HCT116 (cell line): ENCODE results near the gene ANKRD13D. TPM values are rescaled to one million over a fixed set of nuclear protein-coding genes. Genes with fewer than 3 reads are reported as not detected.

Experiments
- ATAC-seq: fragments of 200-7000 bp; cut with Tn5 transposase; 2 replicates; pipeline ENCODE4 v1.9.1; 2020; ENCODE audit warnings: mild to moderate bottlenecking, moderate library complexity
- BruUV-seq: library from RNA; stranded (reverse); fragments of 400-500 nt; replicated peaks from 2 replicates; lab custom pipeline; 2021; lab: Mats Ljungman, UMichigan
- CTCF ChIA-PET: fragments of 300-600 bp; sonication (Branson Sonifier 250); formaldehyde crosslinking; loops from one replicate; lab custom pipeline; 2021; ENCODE audit warnings: antibody characterized with exemption; lab: Charles Lee
- POLR2A ChIA-PET: fragments of 300-600, 350-600 bp; sonication (Branson Sonifier 250); formaldehyde crosslinking; loops from one replicate; lab custom pipeline; 2021; ENCODE audit warnings: antibody characterized with exemption; lab: Charles Lee
- RAD21 ChIA-PET, 2 experiments: fragments of 300-600 bp; sonication (Branson Sonifier 250); formaldehyde crosslinking; loops; one replicate each; lab custom pipeline; 2023; ENCODE audit warnings: low total read pairs in 2 of 2; ENCODE audit not compliant: uncharacterized antibody in 2 of 2, unreplicated experiment in 2 of 2, low non-redundant PET in 1 of 2; lab: Charles Lee
- DNase-seq: peaks from one replicate; pipeline ENCODE4 v3.0.0-alpha.2; 2010; ENCODE audit warnings: low read depth, low spot score
- H2AFZ ChIP-seq: fragments of 200-600 bp; shearing (Covaris generic), sonication (generic); 2 replicates; pipeline ENCODE4 v1.6.1; 2017; ENCODE audit warnings: low read depth, mixed run types, mixed read lengths, antibody characterized with exemption, low read length; ENCODE audit not compliant: poor library complexity, severe bottlenecking
- H3K27ac ChIP-seq: 2 replicates; pipeline ENCODE4 v1.5.1; 2012; ENCODE audit warnings: low read depth, low read length
- H3K27me3 ChIP-seq: fragments of 200-600 bp; sonication (generic); 2 replicates; pipeline ENCODE4 v1.6.1; 2016; ENCODE audit warnings: mixed run types, low read length, mixed read lengths; ENCODE audit not compliant: insufficient read depth
- H3K36me3 ChIP-seq, 2 experiments: fragments of 200-500 bp in 1 of 2; fragments of 200-600 bp in 1 of 2; sonication (Bioruptor generic) in 1 of 2; sonication (generic) in 1 of 2; 2 replicates each; pipeline versions ENCODE4 v1.5.1 to v1.6.1; 2014 to 2016; ENCODE audit warnings: low read length in 2 of 2, inconsistent platforms in 1 of 2, mixed read lengths in 1 of 2, mixed run types in 1 of 2; ENCODE audit not compliant: insufficient read depth in 2 of 2, control insufficient read depth in 1 of 2
- H3K4me1 ChIP-seq, 2 experiments: fragments of 200-600 bp in 1 of 2; sonication (generic) in 1 of 2; 2 replicates each; pipeline versions ENCODE4 v1.5.1 to v1.6.1; 2012 to 2017; ENCODE audit warnings: low read length in 2 of 2, inconsistent platforms in 1 of 2, mild to moderate bottlenecking in 1 of 2, mixed read lengths in 1 of 2, mixed run types in 1 of 2, moderate library complexity in 1 of 2; ENCODE audit not compliant: insufficient read depth in 2 of 2, control insufficient read depth in 1 of 2
- H3K4me2 ChIP-seq: fragments of 200-600 bp; sonication (generic); 2 replicates; pipeline ENCODE4 v1.6.1; 2017; ENCODE audit warnings: mixed run types, low read length, mixed read lengths
- H3K4me3 ChIP-seq, 2 experiments: fragments of 200-600 bp in 1 of 2; sonication (generic) in 1 of 2; replicated peaks in 1 of 2; 2 replicates each; pipeline ENCODE4 v1.5.1; 2011 to 2016; ENCODE audit warnings: low read length in 2 of 2, control low read depth in 1 of 2, low read depth in 1 of 2, mild to moderate bottlenecking in 1 of 2, mixed read lengths in 1 of 2, mixed run types in 1 of 2
- H3K79me2 ChIP-seq: fragments of 200-600 bp; sonication (generic); 2 replicates; pipeline ENCODE4 v1.6.1; 2017; ENCODE audit warnings: mild to moderate bottlenecking, mixed run types, low read length, moderate library complexity, mixed read lengths; ENCODE audit not compliant: insufficient read depth
- H3K9ac ChIP-seq: fragments of 200-600 bp; sonication (generic); 2 replicates; pipeline ENCODE4 v1.6.1; 2016; ENCODE audit warnings: low read length, mixed read lengths
- H3K9me2 ChIP-seq: fragments of 200-600 bp; sonication (generic), shearing (Covaris generic); 2 replicates; pipeline ENCODE4 v1.6.1; 2017; ENCODE audit warnings: mixed run types, mild to moderate bottlenecking, moderate library complexity; ENCODE audit not compliant: insufficient read depth
- H3K9me3 ChIP-seq, 2 experiments: fragments of 200-500 bp in 1 of 2; fragments of 200-600 bp in 1 of 2; sonication (Bioruptor generic) in 1 of 2; sonication (generic) in 1 of 2; 2 replicates each; pipeline ENCODE4 v1.6.1; 2014 to 2017; ENCODE audit warnings: low read length in 2 of 2, mixed read lengths in 2 of 2, inconsistent platforms in 1 of 2, low read depth in 1 of 2, mild to moderate bottlenecking in 1 of 2, mixed run types in 1 of 2, moderate library complexity in 1 of 2; ENCODE audit not compliant: control insufficient read depth in 1 of 2, insufficient read depth in 1 of 2
- H4K20me1 ChIP-seq: fragments of 200-600 bp; sonication (generic), shearing (Covaris generic); 2 replicates; pipeline ENCODE4 v1.6.1; 2017; ENCODE audit warnings: mixed run types, mild to moderate bottlenecking, moderate library complexity; ENCODE audit not compliant: insufficient read depth
- CBX3 ChIP-seq: IDR thresholded peaks from 2 replicates; pipeline ENCODE4 v1.6.1; 2012; ENCODE audit warnings: low read depth
- CEBPB ChIP-seq: IDR thresholded peaks from 2 replicates; pipeline ENCODE4 v1.6.1; 2012; ENCODE audit warnings: low read depth
- CTCF ChIP-seq, 3 experiments: fragments of 200-600 bp in 1 of 3; sonication (generic) in 1 of 3; IDR thresholded peaks in 2 of 3; conservative IDR thresholded peaks in 1 of 3; 2 replicates each; pipeline ENCODE4 v1.5.1; 2012 to 2017; ENCODE audit warnings: low read depth in 2 of 3, low read length in 2 of 3, antibody characterized with exemption in 1 of 3, borderline replicate concordance in 1 of 3, control low read depth in 1 of 3, mild to moderate bottlenecking in 1 of 3, mixed read lengths in 1 of 3, mixed run types in 1 of 3, moderate library complexity in 1 of 3; ENCODE audit not compliant: insufficient read depth in 1 of 3
- ELF1 ChIP-seq: IDR thresholded peaks from 2 replicates; pipeline ENCODE4 v1.6.1; 2012; ENCODE audit warnings: low read depth, borderline replicate concordance
- EZH2 ChIP-seq: fragments of 200-600 bp; sonication (generic); IDR thresholded peaks from 2 replicates; pipeline ENCODE4 v1.6.1; 2017; ENCODE audit warnings: antibody characterized with exemption, mixed run types
- EZH2phosphoT487 ChIP-seq: fragments of 200-600 bp; IDR thresholded peaks from 2 replicates; pipeline ENCODE4 v1.6.1; 2018; ENCODE audit warnings: antibody characterized with exemption, borderline replicate concordance
- JUND ChIP-seq: IDR thresholded peaks from 2 replicates; pipeline ENCODE4 v1.6.1; 2012
- POLR2A ChIP-seq: IDR thresholded peaks from 2 replicates; pipeline ENCODE4 v1.7.0; 2011; ENCODE audit warnings: borderline replicate concordance; ENCODE audit not compliant: insufficient read depth, insufficient read length; ENCODE audit errors: extremely low read depth
- RAD21 ChIP-seq: IDR thresholded peaks from 2 replicates; pipeline ENCODE4 v1.6.1; 2012; ENCODE audit warnings: low read depth, mild to moderate bottlenecking
- SIN3A ChIP-seq: IDR thresholded peaks from 2 replicates; pipeline ENCODE4 v1.6.1; 2012; ENCODE audit warnings: low read depth
- SRF ChIP-seq: IDR thresholded peaks from 2 replicates; pipeline ENCODE4 v1.6.1; 2012; ENCODE audit warnings: low read depth
- YY1 ChIP-seq: IDR thresholded peaks from 2 replicates; pipeline ENCODE4 v1.6.1; 2011; ENCODE audit warnings: low read length, low read depth, moderate library complexity, mild to moderate bottlenecking; ENCODE audit not compliant: insufficient replicate concordance; ENCODE audit errors: extremely low read depth
- ZFX ChIP-seq: fragments of 450-650 bp; IDR thresholded peaks from 2 replicates; pipeline ENCODE4 v1.6.1; 2017
- intact Hi-C: fragments of 100-400 bp; cut with micrococcal nuclease; formaldehyde crosslinking; loops from 2 replicates; pipeline ENCODE4 v1.10.0; 2022
- total RNA-seq: library from RNA; stranded (reverse); gene quantifications from one replicate; pipeline ENCODE4 v1.2.1, GENCODE V29; 2021; ENCODE audit not compliant: unreplicated experiment
- TF ChIP-seq, protein P1 (sequence below): IDR thresholded peaks from 2 replicates; pipeline ENCODE4 v1.6.1; 2012
- TF ChIP-seq, protein P2 (sequence below): IDR thresholded peaks from 2 replicates; pipeline ENCODE4 v1.6.1; 2011; ENCODE audit warnings: mild to moderate bottlenecking, low read length, moderate library complexity; ENCODE audit not compliant: insufficient replicate concordance; ENCODE audit errors: extremely low read depth

Gene ANKRD13D
- total RNA-seq, 1 experiment from 2014 or later: 61.1 TPM

- no peak for DNase-seq
- ChIA-PET RAD21 (no interaction called here), POLR2A (no interaction called here), CTCF (no interaction called here)
- H3K4me1 ChIP-seq: peaks cover 21 to 25% of the 10 kb centered on the region in 2 experiments
- TF ChIP-seq SRF (no peak), CBX3 (no peak), CEBPB (no peak), ZFX (no peak), ELF1 (no peak)
- TF ChIP-seq, protein P1, sequence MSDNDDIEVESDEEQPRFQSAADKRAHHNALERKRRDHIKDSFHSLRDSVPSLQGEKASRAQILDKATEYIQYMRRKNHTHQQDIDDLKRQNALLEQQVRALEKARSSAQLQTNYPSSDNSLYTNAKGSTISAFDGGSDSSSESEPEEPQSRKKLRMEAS: no peak
- no peaks in the 10 kb centered on the region for H3K9me3 ChIP-seq
- H3K79me2 ChIP-seq: peaks cover 10% of the 10 kb centered on the region
- H3K36me3 ChIP-seq: peaks cover 5 to 10% of the 10 kb centered on the region in 2 experiments; a peak in 3 of 4 replicates
- no peaks in the 10 kb centered on the region for H3K27me3 ChIP-seq
- H3K4me2 ChIP-seq: peak overlapping the region; percentile 95
- no peaks in the 10 kb centered on the region for H4K20me1 ChIP-seq
- TSS peak; percentile 46 for BruUV-seq
- peak overlapping the region; percentile 79 to 91 for H3K4me3 ChIP-seq
- no peak overlapping the region for H2AFZ ChIP-seq
- no peaks in the 10 kb centered on the region for H3K9me2 ChIP-seq
- H3K9ac ChIP-seq: peak overlapping the region; percentile 90
- intact Hi-C loops: no loop called here
- no peak for ATAC-seq
- H3K27ac ChIP-seq: peak overlapping the region; percentile 85
Observed at GRCh38 chr11:67304511-67305113, 15.5 kb downstream of the ANKRD13D start.

GRCh38 chr11:67306769-67307544 is 17.9 kb downstream of the ANKRD13D start:
- Histone ChIP-seq H3K4me3 (no peak overlapping the region), H2AFZ (no peak overlapping the region), H3K79me2 (peaks cover 10% of the 10 kb centered on the region), H3K27ac (no peak overlapping the region), H3K27me3 (no peaks in the 10 kb centered on the region), H3K9ac (no peak overlapping the region), H3K9me2 (no peaks in the 10 kb centered on the region), H3K4me1 (peaks cover 21 to 32% of the 10 kb centered on the region in 2 experiments), H3K9me3 (no peaks in the 10 kb centered on the region), H3K4me2 (no peak overlapping the region), H3K36me3 (peaks cover 0 to 9% of the 10 kb centered on the region in 2 experiments; a peak in 3 of 4 replicates), H4K20me1 (no peaks in the 10 kb centered on the region)
- ChIA-PET CTCF (no interaction called here), POLR2A (no interaction called here), RAD21 (no interaction called here)
- intact Hi-C loops: no loop called here
- ATAC-seq (no peak), DNase-seq (no peak)
- no TSS peak for BruUV-seq
- TF ChIP-seq YY1: no peak
- TF ChIP-seq EZH2phosphoT487: no peak
- TF ChIP-seq, protein P2, sequence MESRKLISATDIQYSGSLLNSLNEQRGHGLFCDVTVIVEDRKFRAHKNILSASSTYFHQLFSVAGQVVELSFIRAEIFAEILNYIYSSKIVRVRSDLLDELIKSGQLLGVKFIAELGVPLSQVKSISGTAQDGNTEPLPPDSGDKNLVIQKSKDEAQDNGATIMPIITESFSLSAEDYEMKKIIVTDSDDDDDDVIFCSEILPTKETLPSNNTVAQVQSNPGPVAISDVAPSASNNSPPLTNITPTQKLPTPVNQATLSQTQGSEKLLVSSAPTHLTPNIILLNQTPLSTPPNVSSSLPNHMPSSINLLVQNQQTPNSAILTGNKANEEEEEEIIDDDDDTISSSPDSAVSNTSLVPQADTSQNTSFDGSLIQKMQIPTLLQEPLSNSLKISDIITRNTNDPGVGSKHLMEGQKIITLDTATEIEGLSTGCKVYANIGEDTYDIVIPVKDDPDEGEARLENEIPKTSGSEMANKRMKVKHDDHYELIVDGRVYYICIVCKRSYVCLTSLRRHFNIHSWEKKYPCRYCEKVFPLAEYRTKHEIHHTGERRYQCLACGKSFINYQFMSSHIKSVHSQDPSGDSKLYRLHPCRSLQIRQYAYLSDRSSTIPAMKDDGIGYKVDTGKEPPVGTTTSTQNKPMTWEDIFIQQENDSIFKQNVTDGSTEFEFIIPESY: no peak
- no peak for TF ChIP-seq JUND
- no peak for TF ChIP-seq SIN3A
- no peak for TF ChIP-seq POLR2A
- TF ChIP-seq, protein P1: no peak
- TF ChIP-seq EZH2: no peak
- TF ChIP-seq SRF: no peak
- no peak for TF ChIP-seq CBX3
- no peak for TF ChIP-seq RAD21
- TF ChIP-seq CTCF (IDR thresholded peaks at IDR 0.05 in 2 of 3, conservative IDR thresholded peaks at IDR 0.05 in 1 of 3; ENCODE audit: borderline replicate concordance in 1 of 3, insufficient read depth in 1 of 3, low read depth in 2 of 3, low read length in 2 of 3): no peak
